Measurements from ENCODE around the gene ATP5MG. TPM values are rescaled to one million over a fixed set of nuclear protein-coding genes. Genes with fewer than 3 reads are reported as not detected.

The ATP5MG gene
- total and polyA plus RNA-seq, 2 donors from 2014 or later, result 173 to 811 TPM

- intact Hi-C loops (cut with DNase I), result no loop called here
- no peak for FAIRE-seq
- no peaks in the 10 kb centered on the region for H3K9me3 ChIP-seq (ENCODE audit: control insufficient read depth in 2 of 3, insufficient read depth in 1 of 3, low read length in 3 of 3)
- TF ChIP-seq CTCF (IDR thresholded peaks at IDR 0.05; ENCODE audit: borderline replicate concordance, extremely low read depth, insufficient read depth), result no peak
- no peak overlapping the region for H3K4me3 ChIP-seq (ENCODE audit: low read length in 3 of 3)
- no peak overlapping the region for H3K9ac ChIP-seq (ENCODE audit: low read length in 3 of 3)
- H3K36me3 ChIP-seq (ENCODE audit: control insufficient read depth in 2 of 3, insufficient read depth in 3 of 3, low read length in 3 of 3), result no peaks in the 10 kb centered on the region
- H3K27ac ChIP-seq (ENCODE audit: low read depth in 2 of 2, low read length in 2 of 2), result no peak overlapping the region
- DNase-seq, result no peak
- H3K27me3 ChIP-seq (ENCODE audit: control insufficient read depth, insufficient read depth, low read length), result no peaks in the 10 kb centered on the region
- peaks cover 0 to 6% (median 0%) of the 10 kb centered on the region in 3 donors for H3K4me1 ChIP-seq (ENCODE audit: control insufficient read depth in 2 of 3, insufficient read depth in 2 of 3, low read depth in 1 of 3, low read length in 3 of 3)
These were observed 46.9 kb downstream of the ATP5MG start for GRCh38 chr11:118448294-118448693.

GRCh38 chr11:118449316-118449918 lies 48.0 kb downstream of the ATP5MG start:
- H3K27me3 ChIP-seq (ENCODE audit: control insufficient read depth, insufficient read depth, low read length), result no peaks in the 10 kb centered on the region
- no peak overlapping the region for H3K27ac ChIP-seq (ENCODE audit: low read depth in 2 of 2, low read length in 2 of 2)
- DNase-seq, result no peak
- intact Hi-C loops (cut with DNase I), result no loop called here
- no peaks in the 10 kb centered on the region for H3K9me3 ChIP-seq (ENCODE audit: control insufficient read depth in 2 of 3, insufficient read depth in 1 of 3, low read length in 3 of 3)
- TF ChIP-seq CTCF (IDR thresholded peaks at IDR 0.05; ENCODE audit: borderline replicate concordance, extremely low read depth, insufficient read depth), result no peak
- no peak for FAIRE-seq
- no peaks in the 10 kb centered on the region for H3K36me3 ChIP-seq (ENCODE audit: control insufficient read depth in 2 of 3, insufficient read depth in 3 of 3, low read length in 3 of 3)
- H3K4me3 ChIP-seq (ENCODE audit: low read length in 3 of 3), result no peak overlapping the region
- H3K9ac ChIP-seq (ENCODE audit: low read length in 3 of 3), result no peak overlapping the region
- no peaks in the 10 kb centered on the region for H3K4me1 ChIP-seq (ENCODE audit: control insufficient read depth in 2 of 3, insufficient read depth in 2 of 3, low read depth in 1 of 3, low read length in 3 of 3)

- Histone ChIP-seq H3K27me3 (ENCODE audit: control insufficient read depth, insufficient read depth, low read length) (no peaks in the 10 kb centered on the region), H3K4me3 (ENCODE audit: low read length in 3 of 3) (no peak overlapping the region), H3K4me1 (ENCODE audit: control insufficient read depth in 2 of 3, insufficient read depth in 2 of 3, low read depth in 1 of 3, low read length in 3 of 3) (no peaks in the 10 kb centered on the region), H3K36me3 (ENCODE audit: control insufficient read depth in 2 of 3, insufficient read depth in 3 of 3, low read length in 3 of 3) (no peaks in the 10 kb centered on the region), H3K9me3 (ENCODE audit: control insufficient read depth in 2 of 3, insufficient read depth in 1 of 3, low read length in 3 of 3) (no peaks in the 10 kb centered on the region), H3K27ac (ENCODE audit: low read depth in 2 of 2, low read length in 2 of 2) (no peak overlapping the region), H3K9ac (ENCODE audit: low read length in 3 of 3) (no peak overlapping the region)
- DNase-seq (no peak), FAIRE-seq (no peak)
- TF ChIP-seq CTCF (IDR thresholded peaks at IDR 0.05; ENCODE audit: borderline replicate concordance, extremely low read depth, insufficient read depth), result no peak
- intact Hi-C loops (cut with DNase I), result no loop called here
These were observed 49.0 kb downstream of the ATP5MG start for GRCh38 chr11:118450451-118450850.

Other genes with a start within 250 kb of the ATP5MG start
- gene SCN4B, start 248.8 kb upstream of the ATP5MG start, total RNA-seq, result 3.5 TPM
- gene SCN4B, start 248.8 kb upstream of the ATP5MG start, polyA plus RNA-seq (ENCODE audit: insufficient read depth, low read depth, low replicate concordance), result 1.4 TPM
- gene SCN2B, start 225.0 kb upstream of the ATP5MG start, total RNA-seq, result 0.25 TPM
- 0.54 TPM for gene SCN2B, start 225.0 kb upstream of the ATP5MG start, polyA plus RNA-seq (ENCODE audit: insufficient read depth, low read depth, low replicate concordance)
- 17.1 TPM for gene JAML, start 176.6 kb upstream of the ATP5MG start, total RNA-seq
- gene JAML, start 176.6 kb upstream of the ATP5MG start, polyA plus RNA-seq (ENCODE audit: insufficient read depth, low read depth, low replicate concordance), result 2.5 TPM
- gene MPZL3, start 149.2 kb upstream of the ATP5MG start, total RNA-seq, result 10.0 TPM
- gene MPZL3, start 149.2 kb upstream of the ATP5MG start, polyA plus RNA-seq (ENCODE audit: insufficient read depth, low read depth, low replicate concordance), result 1.7 TPM
- 111 TPM for gene MPZL2, start 137.3 kb upstream of the ATP5MG start, total RNA-seq
- 16.8 TPM for gene MPZL2, start 137.3 kb upstream of the ATP5MG start, polyA plus RNA-seq (ENCODE audit: insufficient read depth, low read depth, low replicate concordance)
- gene CD3E, start 96.9 kb upstream of the ATP5MG start, total RNA-seq, result 14.3 TPM
- gene CD3E, start 96.9 kb upstream of the ATP5MG start, polyA plus RNA-seq (ENCODE audit: insufficient read depth, low read depth, low replicate concordance), result 2.2 TPM
- gene CD3D, start 58.9 kb upstream of the ATP5MG start, total RNA-seq, result 8.7 TPM
- 1.4 TPM for gene CD3D, start 58.9 kb upstream of the ATP5MG start, polyA plus RNA-seq (ENCODE audit: insufficient read depth, low read depth, low replicate concordance)
- 4.8 TPM for gene CD3G, start 57.3 kb upstream of the ATP5MG start, total RNA-seq
- 0.45 TPM for gene CD3G, start 57.3 kb upstream of the ATP5MG start, polyA plus RNA-seq (ENCODE audit: insufficient read depth, low read depth, low replicate concordance)
- 39.2 TPM for gene UBE4A, start 42.0 kb upstream of the ATP5MG start, total RNA-seq
- gene UBE4A, start 42.0 kb upstream of the ATP5MG start, polyA plus RNA-seq (ENCODE audit: insufficient read depth, low read depth, low replicate concordance), result 11.2 TPM
- 85.1 TPM for gene KMT2A, start 34.9 kb downstream of the ATP5MG start, total RNA-seq
- gene KMT2A, start 34.9 kb downstream of the ATP5MG start, polyA plus RNA-seq (ENCODE audit: insufficient read depth, low read depth, low replicate concordance), result 5.6 TPM
- gene TTC36, start 125.9 kb downstream of the ATP5MG start, total RNA-seq, result 1.1 TPM
- 12.7 TPM for gene TTC36, start 125.9 kb downstream of the ATP5MG start, polyA plus RNA-seq (ENCODE audit: insufficient read depth, low read depth, low replicate concordance)
- 30.7 TPM for gene TMEM25, start 129.6 kb downstream of the ATP5MG start, total RNA-seq
- gene TMEM25, start 129.6 kb downstream of the ATP5MG start, polyA plus RNA-seq (ENCODE audit: insufficient read depth, low read depth, low replicate concordance), result 36.8 TPM
- gene IFT46, start 164.3 kb downstream of the ATP5MG start, total RNA-seq, result 21.1 TPM
- gene IFT46, start 164.3 kb downstream of the ATP5MG start, polyA plus RNA-seq (ENCODE audit: insufficient read depth, low read depth, low replicate concordance), result 28.7 TPM
- gene ARCN1, start 170.8 kb downstream of the ATP5MG start, total RNA-seq, result 107 TPM
- gene ARCN1, start 170.8 kb downstream of the ATP5MG start, polyA plus RNA-seq (ENCODE audit: insufficient read depth, low read depth, low replicate concordance), result 64.7 TPM
- 118 TPM for gene PHLDB1, start 206.0 kb downstream of the ATP5MG start, total RNA-seq
- gene PHLDB1, start 206.0 kb downstream of the ATP5MG start, polyA plus RNA-seq (ENCODE audit: insufficient read depth, low read depth, low replicate concordance), result 39.1 TPM